ENCODE data around the gene LAMA2.

- TF ChIP-seq CTCF (IDR thresholded peaks at IDR 0.05) = no peak
- no peak for TF ChIP-seq POLR2A (IDR thresholded peaks at IDR 0.05)
Observed at GRCh38 chr6:129542705-129543104, 659.8 kb downstream of the LAMA2 start.
